ENCODE results near the gene ING5.
"Not testable (repeated sequence)": the region's sequence is repeated elsewhere in the genome, so short reads cannot be mapped to it uniquely, and the experiment has no call there.

ING5 gene

DNA sequence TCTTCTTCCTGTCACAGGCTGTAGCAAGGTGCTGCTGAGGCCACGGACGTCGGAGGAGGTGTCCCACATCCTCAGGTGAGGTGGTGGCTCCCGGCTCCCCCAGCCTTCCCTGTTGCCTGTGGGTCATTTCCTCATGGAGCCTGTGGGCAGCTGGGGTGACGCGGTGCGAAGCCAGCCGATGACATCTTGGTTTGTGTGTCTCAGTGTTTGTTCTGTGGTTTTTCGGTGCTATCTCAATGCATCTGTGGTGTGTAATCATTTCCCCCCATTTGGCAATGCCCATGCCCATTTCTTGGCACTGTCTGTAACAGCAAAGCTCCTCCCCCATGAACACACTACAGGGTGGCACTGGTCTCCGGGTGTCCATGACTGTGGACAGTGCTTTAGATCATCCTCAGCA, 39.2 kb downstream of the ING5 start:
- DNase-seq: no peak

DNA sequence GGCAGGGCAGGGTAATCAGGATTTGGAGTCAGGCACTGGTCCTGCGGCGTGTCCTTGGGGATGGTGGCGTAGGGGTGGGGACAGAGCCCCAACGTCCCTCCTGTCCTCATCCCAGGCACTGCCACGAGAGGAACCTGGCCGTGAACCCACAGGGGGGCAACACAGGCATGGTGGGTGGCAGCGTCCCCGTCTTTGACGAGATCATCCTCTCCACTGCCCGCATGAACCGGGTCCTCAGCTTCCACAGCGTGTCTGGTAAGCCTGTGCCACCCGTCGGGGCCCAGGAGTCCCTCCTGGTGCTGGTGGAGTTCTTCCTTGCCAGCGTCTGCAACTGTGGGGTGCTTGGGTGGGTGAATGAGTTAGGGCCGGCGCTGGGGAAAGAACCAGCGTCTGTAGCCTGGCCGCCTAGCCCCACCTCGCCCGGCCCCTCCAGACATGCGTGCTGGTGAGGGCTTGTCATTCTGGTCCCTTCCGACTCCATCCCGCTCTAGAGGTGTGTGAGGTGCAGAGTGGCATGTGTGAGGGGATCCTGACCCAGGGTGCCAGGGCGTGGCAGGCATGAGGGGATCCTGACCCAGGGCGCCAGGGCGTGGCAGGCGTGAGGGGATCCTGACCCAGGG, 40.6 kb downstream of the ING5 start:
- no peak for DNase-seq

DNA sequence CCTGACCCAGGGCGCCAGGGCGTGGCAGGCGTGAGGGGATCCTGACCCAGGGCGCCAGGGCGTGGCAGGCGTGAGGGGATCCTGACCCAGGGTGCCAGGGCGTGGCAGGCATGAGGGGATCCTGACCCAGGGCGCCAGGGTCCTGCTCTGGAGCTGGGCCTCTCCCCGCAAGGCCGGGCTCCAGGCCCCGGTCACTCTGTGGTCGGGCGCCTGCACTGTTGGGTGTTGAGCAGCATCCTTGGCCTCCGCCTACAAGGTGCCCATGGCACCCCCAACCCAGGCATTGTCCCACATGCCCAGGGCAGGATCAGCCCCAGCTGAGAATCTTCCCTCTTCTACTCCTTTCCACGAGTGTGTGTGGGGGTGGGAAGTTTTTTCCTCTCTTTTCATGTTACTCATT, 41.2 kb downstream of the ING5 start:
- not testable (repeated sequence) for DNase-seq

GRCh38 chr2:241743620-241744019, 41.8 kb downstream of the ING5 start:
- no peak for DNase-seq

GRCh38 chr2:241744028-241744754, 42.4 kb downstream of the ING5 start:
- no peak for DNase-seq

DNA sequence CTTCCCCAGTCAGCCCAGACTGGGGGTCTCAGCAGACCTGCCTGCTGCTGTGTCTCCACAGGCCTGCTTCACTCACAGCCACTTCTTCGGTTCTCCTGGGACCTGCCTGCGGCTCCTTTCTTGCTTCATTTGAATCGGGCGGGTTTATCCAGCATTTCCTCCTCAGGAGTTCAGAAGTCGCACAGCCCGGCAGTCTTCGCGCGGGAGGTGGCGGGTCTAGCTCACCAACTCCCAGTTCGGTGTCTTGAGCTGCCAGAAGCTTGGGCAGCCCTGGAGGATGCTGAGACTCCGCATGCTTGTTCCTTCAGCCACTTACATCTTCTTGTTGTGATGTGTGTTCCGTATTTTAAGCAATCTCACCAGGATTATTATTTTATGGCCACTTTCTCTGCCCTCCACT, 43.4 kb downstream of the ING5 start:
- DNase-seq: no peak

GRCh38 chr2:241746084-241746483, 44.2 kb downstream of the ING5 start:
- no peak for DNase-seq

- DNase-seq: no peak
Observed at GRCh38 chr2:241748468-241749256, 46.8 kb downstream of the ING5 start.

GRCh38 chr2:241750076-241750840, 48.4 kb downstream of the ING5 start:
- DNase-seq: no peak

DNA sequence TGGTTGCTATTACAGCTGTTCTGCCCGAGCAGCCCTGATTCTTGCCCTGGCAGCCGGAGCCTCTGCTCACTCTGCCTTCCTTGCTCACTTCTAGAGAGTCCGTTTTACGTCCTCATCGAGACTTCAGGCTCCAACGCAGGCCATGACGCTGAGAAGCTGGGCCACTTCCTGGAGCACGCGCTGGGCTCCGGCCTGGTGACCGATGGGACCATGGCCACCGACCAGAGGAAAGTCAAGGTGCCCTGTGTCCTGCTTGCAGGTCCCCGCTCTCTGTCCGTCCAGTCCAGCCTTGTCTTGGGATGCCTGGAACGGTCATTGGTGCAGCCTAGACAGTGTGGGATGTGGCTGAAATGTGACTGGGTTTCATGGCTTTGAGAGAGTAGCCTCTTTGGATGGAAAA, 49.3 kb downstream of the ING5 start:
- no peak for DNase-seq

DNA sequence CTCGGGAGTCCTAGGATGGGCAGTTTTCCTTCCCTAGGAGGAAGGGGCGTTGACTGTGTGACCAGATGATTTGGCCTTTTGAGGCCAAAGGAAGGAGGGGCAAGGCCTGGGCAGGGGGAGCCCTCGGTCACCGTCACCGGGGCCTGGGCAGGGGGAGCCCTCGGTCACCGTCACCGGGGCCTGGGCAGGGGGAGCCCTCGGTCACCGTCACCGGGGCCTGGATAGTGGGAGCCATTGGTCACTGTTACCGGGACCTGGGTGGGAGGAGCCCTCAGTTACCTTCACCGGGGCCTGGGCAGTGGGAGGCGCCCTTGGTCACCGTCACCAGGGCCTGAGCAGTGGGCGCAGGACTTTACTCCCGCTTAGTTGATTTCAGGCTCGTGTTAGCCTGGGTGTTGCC, 49.9 kb downstream of the ING5 start:
- no peak for DNase-seq

- DNase-seq: no peak
Observed at GRCh38 chr2:241752253-241752652, 50.4 kb downstream of the ING5 start.

DNA sequence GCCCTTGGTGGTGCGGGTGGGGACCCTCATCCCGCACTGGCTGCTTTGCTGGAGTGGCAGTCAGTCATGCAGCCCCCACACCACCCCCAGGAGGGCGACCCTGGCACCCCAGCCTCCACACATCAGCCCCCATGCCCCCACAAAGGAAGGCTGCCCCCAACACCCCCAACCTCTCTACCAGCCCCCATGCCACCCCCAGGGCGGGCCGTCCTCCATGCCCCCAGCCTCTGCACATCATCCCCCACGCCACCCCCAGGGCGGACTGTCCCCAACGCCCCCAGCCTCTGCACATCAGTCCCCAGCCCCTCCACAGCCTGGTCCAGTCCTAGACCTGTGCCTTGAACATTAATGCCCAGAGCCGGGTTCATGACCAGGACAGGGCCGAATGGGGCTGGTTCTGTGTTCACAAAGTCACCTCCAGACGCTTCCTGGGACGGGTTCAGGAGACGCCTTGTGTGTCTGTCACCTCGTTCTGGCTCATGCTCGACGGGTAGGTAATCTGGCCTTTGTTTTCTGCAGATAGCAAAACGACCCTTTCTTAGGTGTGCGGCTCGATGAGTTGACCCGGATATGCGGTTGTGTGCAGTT, 50.9 kb downstream of the ING5 start:
- no peak for DNase-seq

- no peak for DNase-seq
Observed at GRCh38 chr2:241753493-241753892, 51.7 kb downstream of the ING5 start.

DNA sequence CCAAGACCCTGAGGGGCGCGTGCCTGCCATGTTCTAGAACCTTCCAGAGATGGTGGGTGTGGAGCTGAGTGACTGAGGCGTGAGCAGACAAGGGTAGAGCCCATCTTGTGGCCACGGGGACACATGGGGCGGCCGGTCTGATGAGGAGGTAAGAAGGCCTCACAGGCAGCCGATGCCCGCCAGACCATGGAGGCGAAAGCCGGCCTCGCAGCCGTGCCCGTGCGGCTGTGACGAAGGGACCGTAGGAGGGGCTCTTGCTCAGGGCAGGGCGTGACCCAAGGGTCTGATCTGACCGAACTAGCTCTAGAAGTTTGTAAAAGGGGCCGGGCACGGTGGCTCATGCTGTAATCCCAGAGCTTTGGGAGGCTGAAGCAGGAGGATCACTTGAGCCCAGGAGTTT, 52.2 kb downstream of the ING5 start:
- DNase-seq: no peak

DNA sequence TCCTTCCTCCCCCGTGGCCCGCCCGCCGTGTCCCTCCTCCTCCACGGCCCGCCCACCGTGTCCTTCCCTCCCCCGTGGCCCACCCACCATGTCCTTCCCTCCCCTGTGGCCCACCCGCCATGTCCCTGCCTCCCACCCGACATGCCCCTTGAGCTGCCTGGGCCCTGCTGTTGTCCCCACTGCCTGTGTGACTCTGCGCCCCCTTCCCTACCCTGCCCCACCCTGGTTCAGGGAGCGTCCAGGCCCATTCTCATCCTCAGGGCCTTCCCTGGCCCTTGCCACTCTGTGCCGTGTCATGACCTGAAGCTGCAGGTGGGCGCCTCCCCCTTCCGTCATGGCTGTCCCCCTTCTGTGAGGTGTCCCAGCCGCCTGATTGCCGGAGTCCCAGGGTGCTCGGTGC, 53.3 kb downstream of the ING5 start:
- no peak for DNase-seq

- DNase-seq: no peak
Observed at GRCh38 chr2:241755777-241756176, 53.9 kb downstream of the ING5 start.

DNA sequence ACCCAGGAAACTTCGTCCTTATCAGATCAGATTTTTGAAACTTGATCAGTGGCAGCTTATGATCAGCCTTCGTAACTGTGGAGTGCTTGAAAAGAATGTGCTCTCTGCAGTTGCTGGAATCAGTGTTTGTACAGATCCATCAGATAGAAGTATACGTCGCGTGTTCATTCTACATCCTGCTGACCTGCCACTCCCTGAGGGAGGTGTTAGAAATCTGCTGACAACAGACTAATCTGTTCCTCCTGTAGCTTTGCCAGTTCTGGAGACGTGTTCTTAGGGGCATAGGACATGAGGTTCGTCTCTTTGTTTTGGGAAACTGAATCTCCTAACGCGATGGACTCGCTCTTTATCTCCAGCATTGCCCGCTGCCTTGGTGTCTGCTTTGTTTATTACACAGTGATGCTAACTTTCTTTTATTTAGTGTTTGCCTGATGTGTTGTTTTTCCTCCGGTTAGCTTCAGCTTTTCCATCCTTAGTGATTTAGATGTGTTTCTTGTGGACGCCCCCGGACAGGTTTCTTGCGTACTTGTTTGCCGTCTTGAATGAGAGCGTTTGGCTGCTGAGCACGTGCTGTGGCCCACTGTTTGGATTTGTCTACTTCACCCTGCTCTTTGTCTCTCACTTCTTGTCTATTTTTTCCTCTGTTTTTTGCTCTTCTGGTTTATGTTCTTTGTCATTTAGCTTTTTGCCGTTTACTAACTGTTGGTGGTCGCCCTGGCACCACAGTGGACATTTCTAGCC, 57.4 kb downstream of the ING5 start:
- DNase-seq: no peak

DNA sequence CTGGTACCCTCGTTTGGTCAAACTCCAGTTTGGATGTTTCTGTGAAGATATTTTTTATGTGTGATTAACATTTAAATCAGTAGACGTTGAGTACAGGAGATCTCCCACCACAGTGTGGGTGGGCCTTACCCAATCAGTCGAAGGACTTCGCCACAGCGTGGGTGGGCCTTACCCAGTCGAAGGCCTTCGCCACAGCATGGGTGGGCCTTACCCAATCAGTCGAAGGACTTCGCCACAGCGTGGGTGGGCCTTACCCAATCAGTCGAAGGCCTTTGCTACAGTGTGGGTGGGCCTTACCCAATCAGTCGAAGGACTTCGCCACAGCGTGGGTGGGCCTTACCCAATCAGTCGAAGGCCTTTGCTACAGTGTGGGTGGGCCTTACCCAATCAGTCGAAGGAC, 58.1 kb downstream of the ING5 start:
- not testable (repeated sequence) for DNase-seq

- no peak for DNase-seq
Observed at GRCh38 chr2:241760301-241760771, 58.5 kb downstream of the ING5 start.

GRCh38 chr2:241762321-241762932, 60.6 kb downstream of the ING5 start:
- no peak for DNase-seq

GRCh38 chr2:241762933-241763369, 61.1 kb downstream of the ING5 start:
- no peak for DNase-seq
